Upper lobe of left lung (tissue), 4 donors: ENCODE results near the gene PDE4A.

ENCODE experiments used
- POLR2AphosphoS5 ChIP-seq, 2 donors: sonication (generic); formaldehyde crosslinking; IDR thresholded peaks; one replicate each; pipeline ENCODE4 v1.5.1; 2017; ENCODE audit warnings: antibody characterized with exemption in 2 of 2
- TF ChIP-seq, protein P1 (sequence below), 6 experiments: fragments of 450-650 bp in 4 of 6; fragments of 200-600 bp in 2 of 6; sonication (generic) in 2 of 6; IDR thresholded peaks; one replicate each; pipeline ENCODE4 v1.5.1; 2016 to 2019; ENCODE audit warnings: antibody characterized with exemption in 6 of 6

DNA sequence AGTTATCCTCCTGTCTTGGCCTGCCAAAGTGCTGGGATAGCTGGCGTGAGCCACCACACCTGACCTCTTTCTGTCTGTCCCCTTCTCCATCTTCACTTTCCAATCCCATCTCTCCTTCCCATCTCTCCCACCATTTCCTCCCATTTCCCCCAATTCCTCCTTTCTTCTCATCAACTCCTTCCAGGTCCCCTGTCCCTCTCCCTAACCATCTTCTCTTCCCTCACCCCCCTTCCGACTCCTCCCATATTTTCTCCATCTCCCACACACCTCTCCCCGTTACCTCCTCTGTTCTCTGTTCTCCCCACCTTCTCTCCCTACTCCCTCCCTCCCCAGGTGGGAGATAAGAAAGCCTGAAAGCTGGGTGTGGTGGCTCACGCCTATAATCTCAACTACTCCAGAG, 42.2 kb downstream of the PDE4A start:
- TF ChIP-seq, protein P1, sequence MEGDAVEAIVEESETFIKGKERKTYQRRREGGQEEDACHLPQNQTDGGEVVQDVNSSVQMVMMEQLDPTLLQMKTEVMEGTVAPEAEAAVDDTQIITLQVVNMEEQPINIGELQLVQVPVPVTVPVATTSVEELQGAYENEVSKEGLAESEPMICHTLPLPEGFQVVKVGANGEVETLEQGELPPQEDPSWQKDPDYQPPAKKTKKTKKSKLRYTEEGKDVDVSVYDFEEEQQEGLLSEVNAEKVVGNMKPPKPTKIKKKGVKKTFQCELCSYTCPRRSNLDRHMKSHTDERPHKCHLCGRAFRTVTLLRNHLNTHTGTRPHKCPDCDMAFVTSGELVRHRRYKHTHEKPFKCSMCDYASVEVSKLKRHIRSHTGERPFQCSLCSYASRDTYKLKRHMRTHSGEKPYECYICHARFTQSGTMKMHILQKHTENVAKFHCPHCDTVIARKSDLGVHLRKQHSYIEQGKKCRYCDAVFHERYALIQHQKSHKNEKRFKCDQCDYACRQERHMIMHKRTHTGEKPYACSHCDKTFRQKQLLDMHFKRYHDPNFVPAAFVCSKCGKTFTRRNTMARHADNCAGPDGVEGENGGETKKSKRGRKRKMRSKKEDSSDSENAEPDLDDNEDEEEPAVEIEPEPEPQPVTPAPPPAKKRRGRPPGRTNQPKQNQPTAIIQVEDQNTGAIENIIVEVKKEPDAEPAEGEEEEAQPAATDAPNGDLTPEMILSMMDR (IDR thresholded peaks at IDR 0.05), result no peak
- TF ChIP-seq POLR2AphosphoS5 (IDR thresholded peaks at IDR 0.05), result no peak
